HG02759 (cell line): ENCODE data around the gene CHRNA7.
"Not testable (repeated sequence)": the region's sequence is repeated elsewhere in the genome, so short reads cannot be mapped to it uniquely, and the experiment has no call there.

Experiments used
- ATAC-seq: cut with Tn5 transposase; IDR thresholded peaks from one replicate; pipeline ENCODE4 v1.9.1; 2021; ENCODE audit warnings: mild to moderate bottlenecking, moderate library complexity; ENCODE audit not compliant: unreplicated experiment

Gene CHRNA7

DNA sequence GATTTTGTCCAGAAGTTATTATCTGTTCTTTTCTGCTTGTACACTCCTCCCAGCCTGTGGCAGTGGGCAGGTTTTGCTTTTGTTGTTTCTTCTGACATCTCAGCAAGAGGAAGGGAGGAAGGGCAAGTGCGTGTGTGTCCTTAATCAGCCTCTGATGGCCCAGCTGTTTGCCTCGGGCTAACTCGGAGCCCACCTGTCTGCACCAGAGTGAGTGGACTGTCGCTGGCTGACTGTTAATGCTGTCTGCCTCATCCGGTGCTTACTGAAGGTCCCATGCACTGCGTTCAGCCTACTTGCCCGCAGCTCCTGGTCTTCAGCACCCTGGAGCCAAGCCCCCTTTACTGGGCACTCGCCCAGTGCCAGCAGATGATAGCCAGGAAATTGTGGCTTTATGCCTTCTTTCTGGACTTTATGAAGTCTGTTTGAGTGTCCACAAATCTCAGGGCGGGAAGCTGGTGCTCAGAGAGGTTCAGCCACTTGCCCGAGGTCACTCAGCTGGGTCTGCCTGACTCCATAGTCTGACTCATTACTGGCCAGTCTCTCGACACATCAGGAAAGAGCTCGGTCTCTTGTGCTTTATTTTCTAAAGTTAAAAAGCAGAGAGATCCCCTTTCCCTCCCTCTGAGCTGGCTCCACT, 89.5 kb downstream of the CHRNA7 start:
- ATAC-seq = no peak

DNA sequence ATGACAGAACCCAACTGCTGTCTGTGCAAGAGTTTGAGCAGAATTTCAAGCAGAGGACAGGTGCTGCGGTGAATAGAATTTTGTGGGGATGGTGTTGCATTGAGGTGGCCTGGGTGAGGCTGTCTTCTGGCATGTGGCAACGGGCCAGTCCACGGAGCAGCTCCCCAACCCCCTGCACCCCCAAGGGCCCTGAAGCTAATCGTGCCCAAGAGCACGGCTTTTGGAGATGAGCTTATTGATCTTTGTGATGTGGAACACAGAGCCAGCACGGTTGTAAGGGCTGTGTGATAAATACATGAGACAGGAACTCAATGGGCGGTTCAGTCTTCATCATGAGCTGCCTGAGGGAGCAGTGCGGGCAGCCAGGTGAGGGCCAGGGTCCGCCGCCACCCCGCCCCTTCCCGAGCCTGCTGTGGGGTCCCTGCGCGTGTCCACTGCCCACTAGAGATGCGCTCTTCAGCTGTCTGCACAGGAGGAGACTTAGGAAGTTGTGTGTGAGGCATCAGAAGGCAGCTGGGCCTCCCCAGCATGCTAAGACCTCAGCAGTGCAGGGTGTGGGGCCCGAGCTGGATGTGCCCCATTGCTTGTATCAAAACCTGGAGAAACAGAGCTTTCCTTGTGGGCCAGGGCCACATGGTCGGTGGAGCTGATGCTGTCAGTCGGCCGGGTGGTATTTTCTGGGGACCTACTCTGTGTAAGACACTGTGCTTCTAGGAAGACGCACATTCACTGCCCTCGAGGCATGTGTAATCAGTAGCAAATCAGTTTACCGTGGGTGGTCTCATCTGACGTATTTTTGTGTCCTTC, 90.5 kb downstream of the CHRNA7 start:
- ATAC-seq = no peak

DNA sequence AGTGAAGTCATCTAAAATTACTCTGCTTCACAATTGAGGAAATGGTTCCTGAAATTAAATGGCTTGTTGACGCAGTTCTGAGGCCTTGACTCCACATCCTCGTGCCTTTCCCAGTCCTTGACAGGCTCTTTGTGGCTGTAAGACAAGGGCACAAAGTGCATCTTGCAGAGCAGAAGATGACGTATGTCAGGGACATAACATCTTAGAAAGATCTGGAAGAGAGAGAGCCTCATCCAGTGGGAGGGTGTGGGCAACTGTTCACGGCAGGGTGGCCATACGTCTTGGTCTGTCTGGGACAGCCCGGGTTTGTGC, 91.0 kb downstream of the CHRNA7 start:
- no peak for ATAC-seq

DNA sequence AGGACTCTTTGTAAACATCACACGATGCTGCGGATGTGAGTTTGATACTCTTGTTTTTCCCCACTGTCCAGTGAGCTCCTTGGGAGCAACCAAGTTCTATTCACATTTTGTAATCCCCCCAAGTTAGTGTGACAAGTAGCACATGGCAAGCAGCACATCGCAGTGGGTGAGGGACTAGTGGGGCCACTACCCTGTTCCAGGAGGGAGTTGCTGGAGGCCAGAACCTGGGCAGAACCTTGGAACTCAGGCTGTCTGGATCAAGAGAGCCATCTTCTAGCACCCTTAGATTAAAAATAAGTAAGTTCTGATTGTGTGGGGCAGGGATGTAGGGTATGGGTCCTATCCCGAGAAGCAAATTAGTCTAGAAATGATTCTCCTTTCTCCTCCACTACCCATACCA, 91.7 kb downstream of the CHRNA7 start:
- ATAC-seq = no peak

DNA sequence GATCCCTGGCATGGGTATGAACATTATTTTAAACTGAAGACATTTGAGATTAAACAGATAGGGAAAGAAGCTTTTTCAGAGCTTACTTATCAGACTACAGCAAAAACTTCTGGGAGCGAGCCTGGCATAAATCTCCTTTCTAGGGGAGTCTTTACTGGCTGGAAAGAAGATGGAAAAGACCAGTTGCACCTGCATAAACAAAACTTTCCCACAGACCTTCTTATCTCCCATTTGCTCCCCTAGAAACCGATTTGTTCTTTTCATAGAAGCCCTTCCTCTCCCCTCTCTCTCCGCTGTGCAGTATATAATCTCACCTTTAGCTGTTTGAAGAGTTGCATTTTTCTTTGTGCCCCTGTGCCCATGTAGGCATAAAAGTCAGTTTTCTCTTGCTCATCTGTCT, 93.2 kb downstream of the CHRNA7 start:
- no peak for ATAC-seq

DNA sequence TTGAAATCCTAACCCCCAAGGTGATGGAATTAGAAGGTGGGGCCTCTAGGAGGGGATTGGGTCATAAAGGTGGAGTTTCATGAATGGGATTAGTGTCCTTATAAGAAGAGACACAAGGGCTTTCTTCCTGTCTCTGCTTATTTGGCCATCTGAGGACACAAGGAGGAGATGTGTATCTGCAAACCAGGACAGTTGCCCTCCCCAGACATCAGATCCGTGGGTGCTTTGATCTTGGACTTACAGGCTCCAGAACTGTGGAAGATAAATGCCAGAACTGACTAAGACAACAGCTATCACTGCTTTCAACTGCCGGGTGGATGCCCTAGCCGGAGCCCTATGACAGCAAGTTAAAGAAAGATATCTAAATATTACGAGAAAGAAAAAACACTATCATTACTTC, 94.4 kb downstream of the CHRNA7 start:
- no peak for ATAC-seq

DNA sequence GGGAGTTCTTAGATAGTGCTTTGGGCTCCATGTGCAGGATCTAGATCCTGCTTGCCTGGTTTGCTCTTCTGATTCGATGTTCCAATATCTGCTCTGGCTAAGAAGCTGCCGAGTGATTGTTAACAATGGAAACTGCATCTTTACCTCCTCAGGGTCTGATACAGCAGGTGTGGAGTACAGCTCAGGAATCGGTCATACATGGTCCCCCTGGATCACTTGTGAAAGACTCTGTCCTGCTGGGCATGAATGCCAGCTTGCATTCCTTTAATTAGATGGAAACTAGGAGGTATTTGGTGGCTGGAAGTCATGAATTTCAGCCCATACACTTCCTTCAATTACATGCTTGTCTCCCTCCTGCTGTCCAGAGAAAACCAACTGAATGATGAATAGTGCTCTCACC, 95.3 kb downstream of the CHRNA7 start:
- no peak for ATAC-seq

DNA sequence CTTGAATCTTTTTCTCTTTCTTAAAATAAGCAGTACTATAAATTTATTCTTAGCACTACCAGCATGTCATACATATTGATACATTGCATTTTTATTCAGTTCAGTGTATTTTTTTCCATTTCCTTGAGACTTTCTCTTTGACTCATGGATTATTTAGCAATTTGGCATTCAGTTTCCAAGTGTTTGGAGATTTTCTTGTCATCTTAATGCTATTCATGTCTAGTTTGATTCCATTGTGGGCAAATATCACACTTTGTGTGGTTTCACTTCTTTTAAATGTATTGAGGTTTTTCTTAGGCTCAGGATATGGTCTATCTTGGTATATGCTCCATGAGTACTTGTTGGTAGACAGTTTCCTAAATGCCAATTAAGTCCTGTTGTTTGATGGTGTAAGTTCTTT, 99.5 kb downstream of the CHRNA7 start:
- ATAC-seq = no peak

DNA sequence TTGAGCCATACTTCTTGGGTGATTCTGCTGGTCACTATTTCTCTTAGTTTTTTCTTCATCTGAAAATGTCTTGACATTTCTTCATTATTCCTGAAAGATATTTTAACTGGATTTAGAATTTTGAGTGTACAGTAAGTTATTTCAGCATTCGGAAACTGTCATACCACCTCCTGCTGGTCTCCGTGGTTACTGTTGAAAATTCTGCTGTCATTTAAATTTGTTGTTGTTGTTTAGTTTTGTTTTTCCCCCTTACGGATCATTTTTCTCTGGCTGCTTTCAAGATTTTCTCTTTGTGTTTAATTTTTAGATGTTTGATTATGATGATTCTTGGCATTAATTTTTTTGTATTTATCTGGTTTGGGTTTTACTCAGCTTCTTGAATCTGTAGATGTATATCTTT, 100.5 kb downstream of the CHRNA7 start:
- ATAC-seq = no peak

DNA sequence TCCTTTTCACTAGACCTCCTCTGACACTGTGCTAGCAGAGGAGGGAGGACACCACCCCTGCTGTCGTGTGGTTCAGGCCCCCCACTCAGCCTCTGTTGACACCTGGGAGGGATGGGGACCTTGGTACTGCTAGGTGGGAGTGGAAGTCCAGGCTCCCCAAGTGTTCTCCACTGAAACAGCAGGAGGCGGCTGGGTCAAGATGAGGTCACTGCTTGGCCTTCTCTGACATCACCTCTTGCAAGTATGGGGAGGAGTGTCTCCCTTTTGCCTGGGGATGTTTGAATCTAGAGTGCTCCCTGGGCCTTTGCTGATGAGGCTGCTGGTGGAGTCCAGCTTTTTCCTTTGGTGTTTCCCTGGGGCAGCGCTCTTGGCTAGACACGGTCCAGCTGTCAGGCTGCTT, 101.5 kb downstream of the CHRNA7 start:
- ATAC-seq = no peak

DNA sequence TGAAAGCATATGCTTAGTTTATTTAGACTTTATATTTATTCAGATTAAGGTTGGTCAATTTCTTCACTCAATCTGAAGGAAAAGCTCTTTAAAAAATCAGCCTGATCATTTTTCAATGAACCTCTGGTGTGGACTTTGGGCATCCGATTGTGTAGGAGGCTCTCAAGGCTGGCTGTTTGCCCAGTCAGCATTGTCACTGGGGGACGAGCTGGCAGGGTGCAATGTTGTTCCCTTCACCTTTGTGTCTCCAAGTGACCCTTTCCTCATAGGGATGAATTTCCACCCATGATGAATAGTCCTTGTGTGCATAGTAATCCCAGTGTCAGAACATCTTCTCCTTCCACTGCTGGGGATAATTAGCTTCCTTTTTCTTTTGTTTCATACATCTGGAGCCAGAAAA, 102.5 kb downstream of the CHRNA7 start:
- no peak for ATAC-seq

DNA sequence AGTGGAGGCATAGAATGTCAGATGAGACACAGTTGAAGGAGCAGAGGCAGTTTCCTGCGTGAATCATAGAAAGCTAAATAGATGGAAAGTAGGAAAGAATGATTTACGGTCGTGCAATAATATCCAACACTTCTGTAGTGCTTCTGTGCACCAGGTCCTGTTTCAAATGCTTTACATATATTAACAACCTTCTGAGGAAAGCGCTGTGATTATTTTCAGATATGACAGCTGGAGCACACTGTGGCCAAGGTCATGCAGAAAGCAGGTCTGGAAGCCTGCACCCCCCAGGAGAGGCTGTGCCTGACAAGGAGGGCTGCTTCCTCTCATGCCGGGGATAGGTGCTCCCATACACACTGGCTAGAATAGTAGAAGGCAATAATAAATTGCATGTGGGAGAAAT, 104.5 kb downstream of the CHRNA7 start:
- no peak for ATAC-seq

DNA sequence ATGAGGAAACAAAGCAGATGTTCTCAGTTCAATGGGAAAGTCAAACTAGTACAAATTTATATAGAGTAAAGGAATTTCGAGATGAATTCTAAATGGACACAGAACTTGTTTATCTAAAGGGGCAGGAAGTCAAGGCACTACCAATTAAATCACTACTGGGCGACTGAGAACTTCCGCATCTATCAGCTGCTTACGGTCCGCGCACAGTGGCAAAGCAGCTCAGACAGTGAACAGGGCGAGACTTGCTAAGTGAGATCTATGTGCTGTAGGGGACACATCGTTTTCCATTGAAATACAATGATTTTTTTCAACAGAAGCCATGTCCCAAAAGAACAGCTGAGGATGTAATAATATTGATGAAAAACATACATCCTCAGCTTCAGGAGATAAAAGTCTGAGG, 105.0 kb downstream of the CHRNA7 start:
- no peak for ATAC-seq

DNA sequence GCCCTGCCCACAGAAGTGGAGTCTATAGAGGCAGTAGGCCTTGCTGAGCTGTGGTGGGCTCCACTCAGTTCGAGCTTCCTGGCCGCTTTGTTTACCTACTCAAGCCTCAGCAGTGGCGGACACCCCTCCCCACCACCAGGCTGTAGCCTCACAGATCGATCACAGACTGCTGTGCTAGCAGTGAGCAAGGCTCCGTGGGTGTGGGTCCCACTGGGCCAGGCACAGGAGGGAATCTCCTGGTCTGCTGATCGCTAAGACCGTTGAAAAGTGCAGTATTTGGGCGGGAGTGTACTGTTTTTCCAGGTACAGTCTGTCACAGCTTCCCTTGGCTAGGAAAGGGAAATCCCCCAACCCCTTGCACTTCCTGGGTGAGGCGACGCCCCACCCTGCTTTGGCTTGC, 115.2 kb downstream of the CHRNA7 start:
- ATAC-seq = not testable (repeated sequence)

DNA sequence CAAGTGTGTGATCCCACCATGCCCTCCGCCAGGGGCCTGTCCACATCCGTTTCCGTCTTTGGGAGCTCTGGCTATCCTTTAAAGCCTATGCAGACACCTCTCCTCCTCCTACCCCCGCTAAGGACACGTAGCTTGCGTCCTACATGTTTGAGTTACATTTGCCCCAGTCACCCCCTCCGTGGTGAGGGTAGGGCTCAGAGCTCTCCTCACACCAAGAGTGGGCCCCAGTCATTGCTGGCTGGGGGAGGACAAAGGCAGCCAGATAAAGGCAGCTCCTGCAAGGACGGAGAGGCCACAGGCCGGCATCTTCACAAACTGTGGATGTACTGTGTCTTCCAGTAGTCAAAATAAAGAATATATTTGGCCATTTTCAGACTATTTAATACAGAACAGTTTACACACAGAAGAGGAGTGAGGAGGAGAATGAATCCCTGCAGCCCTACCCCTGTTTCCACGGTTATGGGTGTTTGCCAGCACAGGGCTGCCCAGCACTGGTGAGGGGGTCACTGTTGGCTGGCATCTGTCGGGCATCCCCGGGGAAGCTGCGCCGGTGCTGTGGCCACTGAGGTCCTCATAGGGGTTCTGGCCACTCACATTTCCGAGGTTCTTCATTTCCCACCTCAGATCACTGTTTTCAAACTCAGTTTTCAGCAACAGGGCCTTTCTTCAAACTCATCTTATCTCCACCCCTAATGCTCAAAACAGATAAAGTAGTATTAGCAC, 118.7 kb downstream of the CHRNA7 start:
- no peak for ATAC-seq

DNA sequence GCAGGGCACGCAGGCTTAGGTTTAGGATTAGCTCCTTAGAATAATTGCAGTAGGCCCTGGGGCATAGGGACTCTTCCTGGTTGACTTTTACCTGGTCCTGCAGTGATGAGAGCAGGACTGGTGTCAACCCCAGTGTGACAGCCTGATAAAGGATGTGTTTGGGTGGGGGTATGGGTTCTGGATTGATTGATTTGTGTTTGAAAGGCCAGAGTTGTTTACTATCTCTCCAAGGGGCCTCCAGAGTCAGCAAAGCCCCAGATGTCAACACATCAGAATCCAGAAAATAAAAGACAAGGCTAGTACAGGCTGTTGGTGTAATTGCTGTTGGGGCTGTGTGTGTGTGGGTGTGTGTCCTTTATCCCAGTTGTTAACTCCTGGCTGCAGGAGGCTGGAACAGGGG, 122.3 kb downstream of the CHRNA7 start:
- no peak for ATAC-seq

DNA sequence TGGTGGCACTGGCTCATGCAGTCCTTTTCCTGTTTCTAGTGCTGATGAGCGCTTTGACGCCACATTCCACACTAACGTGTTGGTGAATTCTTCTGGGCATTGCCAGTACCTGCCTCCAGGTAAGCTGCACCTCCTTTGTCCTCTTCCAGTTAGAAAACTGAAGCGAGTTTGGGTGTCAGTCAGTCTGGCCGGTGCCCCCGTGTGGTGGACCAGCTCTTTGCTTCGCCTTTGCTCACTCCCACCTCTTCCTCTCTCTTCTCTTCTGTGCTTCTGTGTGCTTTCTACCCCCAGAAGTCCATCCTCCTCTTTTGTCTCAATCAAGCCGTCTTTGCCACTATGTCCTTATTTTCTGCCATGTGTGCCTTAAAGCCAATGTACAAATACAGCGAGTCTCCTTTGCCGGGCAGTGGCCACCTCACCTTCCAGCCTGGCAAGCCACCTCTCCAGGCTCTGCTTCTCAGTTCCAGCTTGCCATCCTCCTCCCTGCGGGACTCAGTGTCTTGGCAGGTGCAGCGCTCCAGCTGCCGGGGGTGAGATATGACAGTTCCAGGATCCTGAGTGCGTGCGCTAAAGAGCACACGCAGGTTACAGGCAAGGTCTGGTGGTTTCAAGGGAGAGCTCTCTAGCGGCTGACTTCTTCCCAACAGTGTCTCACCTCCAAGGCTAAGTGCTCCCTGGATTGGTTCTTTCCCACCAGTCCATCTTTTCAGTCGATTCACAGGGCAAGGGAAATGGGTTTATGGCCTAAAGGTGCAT, 123.7 kb downstream of the CHRNA7 start:
- ATAC-seq = not testable (repeated sequence)

DNA sequence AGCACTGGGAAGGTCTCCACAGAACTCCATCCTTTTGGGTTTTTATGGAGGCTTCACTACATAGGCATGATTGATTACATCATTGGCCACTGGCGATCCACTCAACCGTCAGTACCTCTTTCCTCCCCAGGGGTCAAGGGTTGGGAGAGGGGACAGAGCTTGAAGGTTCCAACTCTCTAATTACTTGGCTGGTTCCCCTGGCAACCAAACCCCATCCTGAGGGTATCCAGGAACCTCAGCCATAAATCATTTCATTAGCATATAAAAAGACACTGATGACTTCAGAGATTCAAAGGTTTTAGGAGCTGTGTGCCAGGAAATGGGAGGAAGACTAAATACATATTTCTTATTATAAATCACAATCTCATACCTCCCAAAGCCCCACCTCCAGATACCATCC, 131.8 kb downstream of the CHRNA7 start:
- ATAC-seq = not testable (repeated sequence)

DNA sequence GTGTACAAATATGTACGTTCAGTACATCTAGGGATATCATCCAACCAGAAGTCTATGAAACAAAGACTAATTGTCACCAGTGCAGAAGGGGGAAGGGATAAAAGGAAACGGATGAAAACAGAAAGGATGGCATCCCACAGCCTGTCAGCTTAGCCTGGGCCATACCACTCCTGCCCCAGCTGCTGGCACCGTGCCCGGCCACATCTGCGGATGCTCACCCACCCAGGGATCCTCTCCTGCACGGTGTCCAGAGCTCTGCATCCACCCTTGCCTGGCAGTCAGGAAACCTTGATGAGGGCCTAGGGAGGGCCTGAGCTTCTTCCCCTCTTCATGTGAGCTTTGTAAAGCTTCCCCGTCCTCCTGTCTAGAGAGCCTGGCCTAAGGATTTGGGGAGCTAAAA, 133.8 kb downstream of the CHRNA7 start:
- ATAC-seq = not testable (repeated sequence)

DNA sequence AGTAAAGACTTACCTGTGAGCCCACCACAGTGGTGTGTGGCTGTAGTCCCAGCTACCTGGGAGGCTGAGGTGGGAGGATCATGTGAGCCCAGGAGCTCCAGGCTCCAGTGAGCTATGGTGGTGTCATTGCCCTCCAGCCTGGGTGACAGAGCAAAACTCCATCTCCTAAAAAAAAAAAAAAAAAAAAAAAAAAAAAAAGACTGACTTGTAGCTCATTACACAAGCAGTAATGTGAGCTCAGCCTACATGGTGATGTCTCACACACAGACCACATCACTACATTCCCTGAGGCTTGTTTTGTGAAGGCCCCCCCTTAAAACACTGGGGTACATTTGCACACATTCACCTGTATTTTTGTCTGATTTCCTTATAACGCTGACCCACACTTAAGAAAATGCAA, 134.4 kb downstream of the CHRNA7 start:
- not testable (repeated sequence) for ATAC-seq

DNA sequence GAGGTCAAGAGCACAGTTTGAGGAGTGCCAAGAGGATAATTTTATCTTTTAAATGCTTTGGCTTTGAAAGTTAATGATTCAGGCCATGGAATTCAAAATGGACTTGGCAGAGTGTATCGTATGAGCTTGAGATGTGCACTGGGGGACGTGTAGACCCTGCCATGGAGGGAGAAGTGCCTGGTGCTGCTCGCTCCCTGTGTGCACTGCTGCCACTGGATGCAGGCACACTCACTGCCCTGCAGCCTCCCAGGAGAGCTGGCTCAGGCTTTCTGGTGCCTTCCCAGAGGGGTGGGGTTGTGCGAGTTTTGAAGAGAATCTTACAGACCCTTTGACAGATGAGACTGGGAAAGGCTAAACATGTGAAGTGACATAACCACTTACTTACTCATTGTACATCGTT, 135.5 kb downstream of the CHRNA7 start:
- ATAC-seq = not testable (repeated sequence)
